WERI-Rb-1 (cell line): ENCODE measurements around the gene PDE9A.
A peak's percentile ranks its signal among the peaks of the same experiment; 100 is the strongest.

Experiments used
- DNase-seq: peaks from one replicate; pipeline ENCODE4 v3.0.0-alpha.2; 2020
- H3K27ac ChIP-seq: fragments of 250-450 bp; sonication (Bioruptor Pico); 2 replicates; pipeline ENCODE4 v1.5.1; 2020; ENCODE audit warnings: mild to moderate bottlenecking, moderate library complexity
- H3K27me3 ChIP-seq: fragments of 250-450 bp; sonication (Bioruptor Pico); 2 replicates; pipeline ENCODE4 v1.5.1; 2021; ENCODE audit warnings: mild to moderate bottlenecking, low read depth, moderate library complexity; ENCODE audit not compliant: insufficient read depth, severe bottlenecking
- H3K36me3 ChIP-seq: fragments of 250-450 bp; sonication (Bioruptor Pico); 2 replicates; pipeline ENCODE4 v1.5.1; 2020; ENCODE audit warnings: mild to moderate bottlenecking, moderate library complexity
- H3K4me3 ChIP-seq: 2 replicates; pipeline ENCODE4 v1.5.1; 2011; ENCODE audit warnings: low read depth, mild to moderate bottlenecking, control low read depth, low read length
- H3K9me3 ChIP-seq: fragments of 250-450 bp; sonication (Bioruptor Pico); 2 replicates; pipeline ENCODE4 v1.5.1; 2021; ENCODE audit warnings: mild to moderate bottlenecking, moderate library complexity; ENCODE audit not compliant: severe bottlenecking
- TF ChIP-seq, protein P1 (sequence below): IDR thresholded peaks from 2 replicates; pipeline ENCODE4 v1.5.1; 2011; ENCODE audit warnings: low read depth, mild to moderate bottlenecking, control low read depth, inconsistent platforms, low read length

The PDE9A gene

GRCh38 chr21:42636520-42637266 is 16.7 kb upstream of the PDE9A start:
- no peak for DNase-seq
- TF ChIP-seq, protein P1, sequence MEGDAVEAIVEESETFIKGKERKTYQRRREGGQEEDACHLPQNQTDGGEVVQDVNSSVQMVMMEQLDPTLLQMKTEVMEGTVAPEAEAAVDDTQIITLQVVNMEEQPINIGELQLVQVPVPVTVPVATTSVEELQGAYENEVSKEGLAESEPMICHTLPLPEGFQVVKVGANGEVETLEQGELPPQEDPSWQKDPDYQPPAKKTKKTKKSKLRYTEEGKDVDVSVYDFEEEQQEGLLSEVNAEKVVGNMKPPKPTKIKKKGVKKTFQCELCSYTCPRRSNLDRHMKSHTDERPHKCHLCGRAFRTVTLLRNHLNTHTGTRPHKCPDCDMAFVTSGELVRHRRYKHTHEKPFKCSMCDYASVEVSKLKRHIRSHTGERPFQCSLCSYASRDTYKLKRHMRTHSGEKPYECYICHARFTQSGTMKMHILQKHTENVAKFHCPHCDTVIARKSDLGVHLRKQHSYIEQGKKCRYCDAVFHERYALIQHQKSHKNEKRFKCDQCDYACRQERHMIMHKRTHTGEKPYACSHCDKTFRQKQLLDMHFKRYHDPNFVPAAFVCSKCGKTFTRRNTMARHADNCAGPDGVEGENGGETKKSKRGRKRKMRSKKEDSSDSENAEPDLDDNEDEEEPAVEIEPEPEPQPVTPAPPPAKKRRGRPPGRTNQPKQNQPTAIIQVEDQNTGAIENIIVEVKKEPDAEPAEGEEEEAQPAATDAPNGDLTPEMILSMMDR = no peak
- H3K4me3 ChIP-seq = peak overlapping the region; percentile 1; the same call in 1 of the 2 replicates
- no peaks in the 10 kb centered on the region for H3K36me3 ChIP-seq
- no peaks in the 10 kb centered on the region for H3K9me3 ChIP-seq
- peak overlapping the region; percentile 44 for H3K27ac ChIP-seq
- no peaks in the 10 kb centered on the region for H3K27me3 ChIP-seq

DNA sequence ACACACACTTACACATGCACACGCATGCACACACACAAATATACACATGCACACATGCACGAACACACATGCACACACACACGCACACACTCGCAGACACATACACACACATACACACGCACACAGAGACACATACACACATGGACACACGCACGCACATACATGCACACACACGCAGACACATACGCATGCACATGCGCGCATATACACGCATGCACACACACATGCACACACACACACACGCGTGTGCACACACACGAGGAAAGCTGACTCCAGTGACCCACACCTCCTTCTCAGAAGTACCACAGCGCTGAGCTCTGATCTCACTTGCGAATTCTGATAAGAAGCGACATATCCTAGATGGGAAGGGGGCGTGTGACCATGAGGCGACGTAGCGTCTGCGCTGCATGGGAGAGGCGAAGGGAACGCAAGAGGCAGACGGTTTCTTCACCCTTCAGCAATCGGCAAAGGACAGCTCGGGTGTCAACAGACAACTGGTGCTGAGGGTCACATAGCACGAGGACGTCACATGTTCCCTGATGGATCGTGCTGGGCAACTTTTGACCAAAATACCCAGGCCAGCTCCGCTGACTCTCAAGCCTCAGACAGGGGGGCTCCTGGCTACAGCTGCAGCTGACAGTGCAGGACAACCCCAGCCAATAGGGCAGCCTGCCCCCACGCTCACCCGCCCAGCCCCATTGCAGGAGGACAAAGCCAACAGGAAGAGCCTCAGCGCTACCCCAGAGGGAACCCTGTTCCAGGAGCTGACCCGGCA is 16.0 kb upstream of the PDE9A start:
- no peaks in the 10 kb centered on the region for H3K9me3 ChIP-seq
- peak overlapping the region; percentile 44 for H3K27ac ChIP-seq
- no peaks in the 10 kb centered on the region for H3K27me3 ChIP-seq
- no peaks in the 10 kb centered on the region for H3K36me3 ChIP-seq
- H3K4me3 ChIP-seq = no peak overlapping the region
- DNase-seq = peak; percentile 71
- TF ChIP-seq, protein P1 = no peak

DNA sequence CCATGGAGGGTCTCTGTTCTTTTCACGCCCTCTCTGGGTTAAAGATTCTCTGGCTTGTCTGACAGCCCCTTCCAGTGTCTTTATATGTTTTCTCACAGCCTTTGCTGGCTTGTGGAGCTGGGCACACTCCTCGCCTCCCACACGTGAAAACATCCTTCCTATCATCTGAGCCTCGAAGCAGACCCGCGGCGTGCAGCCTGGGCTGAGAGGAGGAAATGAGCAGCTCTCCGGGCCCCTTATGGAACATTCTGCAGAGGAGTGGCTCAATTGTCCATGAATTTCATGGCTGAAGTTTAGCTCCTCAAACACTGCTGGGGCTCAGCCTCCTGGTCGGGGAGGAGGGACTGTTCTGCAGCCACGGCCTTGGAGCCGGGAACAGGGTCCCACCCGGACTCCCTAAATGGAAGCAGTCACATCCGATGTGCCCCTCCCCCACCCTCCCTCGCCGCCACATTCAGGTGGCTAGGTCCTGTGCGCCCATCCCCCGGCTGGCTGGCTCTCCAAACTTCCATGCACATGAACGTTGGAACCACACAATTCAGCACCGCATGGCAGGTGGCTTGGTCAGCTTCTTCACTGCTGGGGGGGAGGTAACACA is 15.1 kb upstream of the PDE9A start:
- TF ChIP-seq, protein P1 = no peak
- no peaks in the 10 kb centered on the region for H3K9me3 ChIP-seq
- H3K4me3 ChIP-seq = no peak overlapping the region
- H3K27ac ChIP-seq = peak overlapping the region; percentile 19; the same call in 1 of the 2 replicates
- DNase-seq = no peak
- H3K27me3 ChIP-seq = no peaks in the 10 kb centered on the region
- H3K36me3 ChIP-seq = no peaks in the 10 kb centered on the region

DNA sequence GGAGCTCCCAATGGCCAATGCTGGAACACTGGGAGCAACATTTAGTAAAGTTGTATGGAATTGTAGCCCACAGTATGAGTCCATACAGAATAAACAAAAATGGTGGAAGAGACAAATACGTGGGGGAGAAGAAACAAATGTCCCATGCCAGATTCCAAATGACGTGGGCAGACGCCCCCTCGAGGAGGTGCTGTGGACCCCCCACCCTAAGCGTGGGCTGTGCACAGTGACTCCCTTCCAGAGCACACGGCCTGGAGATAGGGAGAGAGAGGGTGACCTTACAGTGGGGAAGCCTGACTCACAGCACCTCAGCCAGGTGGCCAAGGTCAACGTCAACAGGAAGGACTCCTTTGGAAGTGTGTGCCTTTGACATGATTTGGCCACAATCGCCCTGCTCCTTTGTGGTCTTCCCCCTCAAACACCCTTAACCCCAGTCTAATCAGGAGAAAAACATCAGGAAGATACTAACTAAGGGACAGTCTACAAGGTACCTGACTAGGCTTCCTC is 13.7 kb upstream of the PDE9A start:
- H3K27ac ChIP-seq = no peak overlapping the region
- H3K4me3 ChIP-seq = no peak overlapping the region
- DNase-seq = no peak
- H3K36me3 ChIP-seq = no peaks in the 10 kb centered on the region
- TF ChIP-seq, protein P1 = no peak
- no peaks in the 10 kb centered on the region for H3K27me3 ChIP-seq
- no peaks in the 10 kb centered on the region for H3K9me3 ChIP-seq

- TF ChIP-seq, protein P1 = no peak
- Histone ChIP-seq H3K4me3 (no peak overlapping the region), H3K27me3 (no peaks in the 10 kb centered on the region), H3K27ac (no peak overlapping the region), H3K36me3 (no peaks in the 10 kb centered on the region), H3K9me3 (no peaks in the 10 kb centered on the region)
- no peak for DNase-seq
These were observed 12.9 kb upstream of the PDE9A start for GRCh38 chr21:42640486-42640885.
